K562 (cell line): Measurements from ENCODE around the gene HSPA1B. TPM values are rescaled to one million over a fixed set of nuclear protein-coding genes. Genes with fewer than 3 reads are reported as not detected.

Source experiments
- HDAC2 ChIP-seq: fragments of 450-650 bp; IDR thresholded peaks from 2 replicates; pipeline ENCODE4 v1.6.1; 2016; ENCODE audit warnings: mild to moderate bottlenecking
- HINFP ChIP-seq: fragments of 450-650 bp; conservative IDR thresholded peaks from 2 replicates; pipeline ENCODE4 v1.6.1; 2016; ENCODE audit warnings: missing genetic modification characterization, low read depth, mild to moderate bottlenecking, control low read depth, missing compliant biosample characterization
- HMGN3 ChIP-seq: IDR thresholded peaks from 2 replicates; pipeline ENCODE4 v1.6.1; 2011; ENCODE audit warnings: borderline replicate concordance, low read depth, mild to moderate bottlenecking, mixed read lengths, low read length; ENCODE audit not compliant: insufficient read length; ENCODE audit errors: extremely low read depth
- MYC ChIP-seq, 2 experiments: fragments of 250-450 bp in 1 of 2; sonication (Bioruptor Pico) in 1 of 2; IDR thresholded peaks; 2 replicates each; pipeline versions ENCODE4 v1.5.1 to v1.6.1; 2012 to 2021; ENCODE audit warnings: low read depth in 2 of 2, borderline replicate concordance in 1 of 2, improper control_type of control experiment in 1 of 2, low read length in 1 of 2, mild to moderate bottlenecking in 1 of 2, moderate library complexity in 1 of 2
- POLR2H ChIP-seq: IDR thresholded peaks from 2 replicates; pipeline ENCODE4 v1.6.1; 2016; ENCODE audit warnings: missing genetic modification characterization, low read depth, mild to moderate bottlenecking, control low read depth, missing compliant biosample characterization, moderate library complexity
- PYGO2 ChIP-seq: fragments of 450-650 bp; IDR thresholded peaks from 2 replicates; pipeline ENCODE4 v1.6.1; 2016; ENCODE audit warnings: mild to moderate bottlenecking, missing genetic modification characterization, moderate library complexity, missing compliant biosample characterization
- SMAD4 ChIP-seq: fragments of 250-450 bp; sonication (Bioruptor Pico); conservative IDR thresholded peaks from 2 replicates; pipeline ENCODE4 v1.8.0; 2021; ENCODE audit warnings: inconsistent platforms, mild to moderate bottlenecking, moderate library complexity
- STAT6 ChIP-seq: sonication (generic); formaldehyde crosslinking; IDR thresholded peaks from 2 replicates; pipeline ENCODE4 v1.8.1; 2023; ENCODE audit warnings: mild to moderate bottlenecking, missing genetic modification reagents
- TEAD4 ChIP-seq, 2 experiments: sonication (generic) in 1 of 2; formaldehyde crosslinking in 1 of 2; IDR thresholded peaks; 2 replicates each; pipeline versions ENCODE4 v1.6.1 to v1.8.0; 2012 to 2022; ENCODE audit warnings: borderline replicate concordance in 1 of 2, inconsistent platforms in 1 of 2, low read length in 1 of 2, mild to moderate bottlenecking in 1 of 2, missing genetic modification reagents in 1 of 2
- USF1 ChIP-seq: sonication (generic); formaldehyde crosslinking; IDR thresholded peaks from 2 replicates; pipeline ENCODE4 v1.9.0; 2022; ENCODE audit warnings: mild to moderate bottlenecking, missing genetic modification reagents
- polyA plus RNA-seq, 8 experiments: library from polyadenylated mRNA; depleted of rRNA in 4 of 8; stranded (reverse) in 5 of 8; unstranded in 3 of 8; fragments of >200 nt; fragmentation: Nextera tagmentation in 2 of 8; fragmentation: Illumina TruSeq in 1 of 8; extraction: Ambion mirVana in 2 of 8; extraction: Trizol in 1 of 8; gene quantifications; 2 replicates each; pipeline versions ENCODE4 v1.2.1 to v1.2.3, GENCODE V29; 2011 to 2014; ENCODE audit warnings: inconsistent platforms in 1 of 8, missing spikeins in 1 of 8
- total RNA-seq, 7 experiments: library from RNA; depleted of rRNA in 6 of 7; stranded (reverse); fragments of >200 nt in 6 of 7; fragmentation: Illumina TruSeq in 2 of 7; extraction: Trizol in 2 of 7; gene quantifications; 2 replicates each; pipeline versions ENCODE4 v1.2.1 to v1.2.3, GENCODE V29; 2011 to 2021; ENCODE audit warnings: low replicate concordance in 1 of 7
- TF ChIP-seq, protein P1 (sequence below): fragments of 250-450 bp; sonication (Bioruptor Pico); IDR thresholded peaks from 2 replicates; pipeline ENCODE4 v1.4.0; 2020
- TF ChIP-seq, protein P2 (sequence below): fragments of 450-650 bp; IDR thresholded peaks from 2 replicates; pipeline ENCODE4 v1.6.1; 2016; ENCODE audit warnings: antibody characterized with exemption

HSPA1B gene
- total and polyA plus RNA-seq, 9 of the 15 experiments (the other 6 are each of a cell fraction or from before 2014, with no cell fraction given), result 0.27 to 227 (median 51.2) TPM

GRCh38 chr6:31821301-31822035, 6.1 kb upstream of the HSPA1B start (continued):
- TF ChIP-seq STAT6, result peak; percentile 88
- peak; percentile 97 for TF ChIP-seq HDAC2
- peak; percentile 38 for TF ChIP-seq USF1
- peak; percentile 2 for TF ChIP-seq TEAD4 (IDR thresholded peaks at IDR 0.05; ENCODE audit: low read length)
- no peak for TF ChIP-seq TEAD4 (CRISPR knock-in tag; IDR thresholded peaks at IDR 0.05; ENCODE audit: borderline replicate concordance)
- peak; percentile 86 for TF ChIP-seq HMGN3
- TF ChIP-seq POLR2H (tag), result no peak
- TF ChIP-seq, protein P1, sequence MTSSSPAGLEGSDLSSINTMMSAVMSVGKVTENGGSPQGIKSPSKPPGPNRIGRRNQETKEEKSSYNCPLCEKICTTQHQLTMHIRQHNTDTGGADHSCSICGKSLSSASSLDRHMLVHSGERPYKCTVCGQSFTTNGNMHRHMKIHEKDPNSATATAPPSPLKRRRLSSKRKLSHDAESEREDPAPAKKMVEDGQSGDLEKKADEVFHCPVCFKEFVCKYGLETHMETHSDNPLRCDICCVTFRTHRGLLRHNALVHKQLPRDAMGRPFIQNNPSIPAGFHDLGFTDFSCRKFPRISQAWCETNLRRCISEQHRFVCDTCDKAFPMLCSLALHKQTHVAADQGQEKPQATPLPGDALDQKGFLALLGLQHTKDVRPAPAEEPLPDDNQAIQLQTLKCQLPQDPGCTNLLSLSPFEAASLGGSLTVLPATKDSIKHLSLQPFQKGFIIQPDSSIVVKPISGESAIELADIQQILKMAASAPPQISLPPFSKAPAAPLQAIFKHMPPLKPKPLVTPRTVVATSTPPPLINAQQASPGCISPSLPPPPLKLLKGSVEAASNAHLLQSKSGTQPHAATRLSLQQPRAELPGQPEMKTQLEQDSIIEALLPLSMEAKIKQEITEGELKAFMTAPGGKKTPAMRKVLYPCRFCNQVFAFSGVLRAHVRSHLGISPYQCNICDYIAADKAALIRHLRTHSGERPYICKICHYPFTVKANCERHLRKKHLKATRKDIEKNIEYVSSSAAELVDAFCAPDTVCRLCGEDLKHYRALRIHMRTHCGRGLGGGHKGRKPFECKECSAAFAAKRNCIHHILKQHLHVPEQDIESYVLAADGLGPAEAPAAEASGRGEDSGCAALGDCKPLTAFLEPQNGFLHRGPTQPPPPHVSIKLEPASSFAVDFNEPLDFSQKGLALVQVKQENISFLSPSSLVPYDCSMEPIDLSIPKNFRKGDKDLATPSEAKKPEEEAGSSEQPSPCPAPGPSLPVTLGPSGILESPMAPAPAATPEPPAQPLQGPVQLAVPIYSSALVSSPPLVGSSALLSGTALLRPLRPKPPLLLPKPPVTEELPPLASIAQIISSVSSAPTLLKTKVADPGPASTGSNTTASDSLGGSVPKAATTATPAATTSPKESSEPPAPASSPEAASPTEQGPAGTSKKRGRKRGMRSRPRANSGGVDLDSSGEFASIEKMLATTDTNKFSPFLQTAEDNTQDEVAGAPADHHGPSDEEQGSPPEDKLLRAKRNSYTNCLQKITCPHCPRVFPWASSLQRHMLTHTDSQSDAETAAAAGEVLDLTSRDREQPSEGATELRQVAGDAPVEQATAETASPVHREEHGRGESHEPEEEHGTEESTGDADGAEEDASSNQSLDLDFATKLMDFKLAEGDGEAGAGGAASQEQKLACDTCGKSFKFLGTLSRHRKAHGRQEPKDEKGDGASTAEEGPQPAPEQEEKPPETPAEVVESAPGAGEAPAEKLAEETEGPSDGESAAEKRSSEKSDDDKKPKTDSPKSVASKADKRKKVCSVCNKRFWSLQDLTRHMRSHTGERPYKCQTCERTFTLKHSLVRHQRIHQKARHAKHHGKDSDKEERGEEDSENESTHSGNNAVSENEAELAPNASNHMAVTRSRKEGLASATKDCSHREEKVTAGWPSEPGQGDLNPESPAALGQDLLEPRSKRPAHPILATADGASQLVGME (CRISPR knock-in tag), result peak; percentile 55
- no peak; the same call in 1 of the 2 replicates for TF ChIP-seq MYC (IDR thresholded peaks at IDR 0.05; ENCODE audit: low read depth, low read length)
- TF ChIP-seq MYC (CRISPR knock-in tag; IDR thresholded peaks at IDR 0.05; ENCODE audit: borderline replicate concordance, low read depth), result peak; percentile 77; the same call in 1 of the 2 replicates
- TF ChIP-seq, protein P2, sequence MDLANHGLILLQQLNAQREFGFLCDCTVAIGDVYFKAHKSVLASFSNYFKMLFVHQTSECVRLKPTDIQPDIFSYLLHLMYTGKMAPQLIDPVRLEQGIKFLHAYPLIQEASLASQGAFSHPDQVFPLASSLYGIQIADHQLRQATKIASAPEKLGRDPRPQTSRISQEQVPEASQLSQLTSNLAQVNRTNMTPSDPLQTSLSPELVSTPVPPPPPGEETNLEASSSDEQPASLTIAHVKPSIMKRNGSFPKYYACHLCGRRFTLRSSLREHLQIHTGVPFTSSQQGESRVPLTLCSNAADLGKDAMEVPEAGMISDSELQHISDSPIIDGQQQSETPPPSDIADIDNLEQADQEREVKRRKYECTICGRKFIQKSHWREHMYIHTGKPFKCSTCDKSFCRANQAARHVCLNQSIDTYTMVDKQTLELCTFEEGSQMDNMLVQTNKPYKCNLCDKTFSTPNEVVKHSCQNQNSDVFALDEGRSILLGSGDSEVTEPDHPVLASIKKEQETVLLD, result 0 out of 2 replicates have a peak, but pooled peaks have one; percentile 13
- no peak for TF ChIP-seq PYGO2 (tag)
- no peak for TF ChIP-seq HINFP (tag)
- peak; percentile 85 for TF ChIP-seq SMAD4 (CRISPR knock-in tag)
